Transverse colon (tissue), 4 donors: ENCODE measurements around the gene SMIM14.

Experiments
- EP300 ChIP-seq: sonication (generic); formaldehyde crosslinking; IDR thresholded peaks from one replicate; pipeline ENCODE4 v1.6.1; 2017; ENCODE audit warnings: antibody characterized with exemption, low read depth
- POLR2A ChIP-seq: fragments of 450-650 bp; IDR thresholded peaks from one replicate; pipeline ENCODE4 v1.6.1; 2016; ENCODE audit warnings: antibody characterized with exemption, mild to moderate bottlenecking, moderate library complexity
- POLR2AphosphoS5 ChIP-seq, 3 donors: sonication (generic); formaldehyde crosslinking; IDR thresholded peaks; one replicate each; pipeline ENCODE4 v1.6.1; 2016; ENCODE audit warnings: antibody characterized with exemption in 3 of 3
- TF ChIP-seq, protein P1 (sequence below), 5 experiments: fragments of 200-600 bp in 3 of 5; fragments of 450-650 bp in 2 of 5; sonication (generic) in 3 of 5; IDR thresholded peaks; 1 replicate in 2 of 5; 2 replicates in 3 of 5; pipeline ENCODE4 v1.5.1; 2016 to 2017; ENCODE audit warnings: antibody characterized with exemption in 5 of 5, inconsistent platforms in 3 of 5, mild to moderate bottlenecking in 2 of 5, moderate library complexity in 1 of 5

GRCh38 chr4:39562792-39563191 lies 75.9 kb downstream of the SMIM14 start:
- TF ChIP-seq POLR2A (no peak), POLR2AphosphoS5 (IDR thresholded peaks at IDR 0.05) (no peak), EP300 (no peak)
- TF ChIP-seq, protein P1, sequence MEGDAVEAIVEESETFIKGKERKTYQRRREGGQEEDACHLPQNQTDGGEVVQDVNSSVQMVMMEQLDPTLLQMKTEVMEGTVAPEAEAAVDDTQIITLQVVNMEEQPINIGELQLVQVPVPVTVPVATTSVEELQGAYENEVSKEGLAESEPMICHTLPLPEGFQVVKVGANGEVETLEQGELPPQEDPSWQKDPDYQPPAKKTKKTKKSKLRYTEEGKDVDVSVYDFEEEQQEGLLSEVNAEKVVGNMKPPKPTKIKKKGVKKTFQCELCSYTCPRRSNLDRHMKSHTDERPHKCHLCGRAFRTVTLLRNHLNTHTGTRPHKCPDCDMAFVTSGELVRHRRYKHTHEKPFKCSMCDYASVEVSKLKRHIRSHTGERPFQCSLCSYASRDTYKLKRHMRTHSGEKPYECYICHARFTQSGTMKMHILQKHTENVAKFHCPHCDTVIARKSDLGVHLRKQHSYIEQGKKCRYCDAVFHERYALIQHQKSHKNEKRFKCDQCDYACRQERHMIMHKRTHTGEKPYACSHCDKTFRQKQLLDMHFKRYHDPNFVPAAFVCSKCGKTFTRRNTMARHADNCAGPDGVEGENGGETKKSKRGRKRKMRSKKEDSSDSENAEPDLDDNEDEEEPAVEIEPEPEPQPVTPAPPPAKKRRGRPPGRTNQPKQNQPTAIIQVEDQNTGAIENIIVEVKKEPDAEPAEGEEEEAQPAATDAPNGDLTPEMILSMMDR (IDR thresholded peaks at IDR 0.05): no peak
